Nephron progenitor cell (in vitro differentiated cells): ENCODE results near the gene MICA.

Experiments used
- DNase-seq: peaks from one replicate; pipeline ENCODE4 v3.0.0; 2021
- H3K27ac Mint-ChIP-seq: 2 replicates; pipeline ENCODE4 v1.8.0; 2021; ENCODE audit warnings: mild to moderate bottlenecking, moderate library complexity, mixed read lengths
- H3K27me3 Mint-ChIP-seq: 2 replicates; pipeline ENCODE4 v1.8.0; 2021; ENCODE audit warnings: mild to moderate bottlenecking, low read depth, mixed read lengths; ENCODE audit not compliant: poor library complexity
- H3K36me3 Mint-ChIP-seq: 2 replicates; pipeline ENCODE4 v1.8.0; 2021; ENCODE audit warnings: low read depth, mixed read lengths
- H3K4me1 Mint-ChIP-seq: 2 replicates; pipeline ENCODE4 v1.8.0; 2021; ENCODE audit warnings: mixed read lengths
- H3K4me3 Mint-ChIP-seq: 2 replicates; pipeline ENCODE4 v1.8.0; 2021; ENCODE audit warnings: mild to moderate bottlenecking, moderate library complexity, mixed read lengths
- H3K9me3 Mint-ChIP-seq: 2 replicates; pipeline ENCODE4 v1.8.0; 2021; ENCODE audit warnings: mild to moderate bottlenecking, moderate library complexity, mixed read lengths
- TF ChIP-seq, protein P1 (sequence below): fragments of 200-600 bp; sonication (generic); IDR thresholded peaks from 2 replicates; pipeline ENCODE4 v1.5.0; 2021; ENCODE audit warnings: antibody characterized with exemption

MICA gene

DNA sequence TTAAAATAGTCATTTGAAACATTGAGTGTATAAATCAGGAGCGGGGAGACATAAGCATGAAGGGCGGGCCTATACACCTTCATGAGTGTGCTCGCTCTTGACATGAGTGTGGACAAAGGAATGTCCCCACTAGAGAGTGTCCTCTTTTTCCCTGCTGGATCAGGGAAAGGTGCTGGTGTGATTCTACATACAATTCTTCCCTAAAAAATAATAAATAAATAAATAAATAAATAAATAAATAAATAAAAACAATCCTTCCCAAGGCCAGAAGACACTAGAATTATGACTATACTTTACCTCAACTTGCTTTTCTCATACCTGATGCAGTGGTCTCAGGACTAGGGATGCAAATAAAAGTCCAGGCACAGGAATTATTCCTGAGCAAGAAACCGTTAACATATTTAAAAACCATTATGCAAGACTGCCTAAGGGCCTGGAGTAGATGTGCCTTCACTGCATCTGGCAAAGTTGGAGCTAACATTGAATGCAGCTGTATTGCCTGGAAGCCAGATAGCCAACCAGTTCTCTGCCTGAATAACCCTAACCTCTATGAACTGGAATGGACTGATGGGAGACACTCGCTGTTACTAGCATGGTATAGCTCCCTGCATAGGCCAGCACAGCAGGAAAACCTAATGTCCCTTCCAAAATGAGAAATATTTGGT, 57.1 kb downstream of the MICA start:
- H3K9me3 Mint-ChIP-seq = peaks cover 3% of the 10 kb centered on the region
- DNase-seq = no peak
- TF ChIP-seq, protein P1, sequence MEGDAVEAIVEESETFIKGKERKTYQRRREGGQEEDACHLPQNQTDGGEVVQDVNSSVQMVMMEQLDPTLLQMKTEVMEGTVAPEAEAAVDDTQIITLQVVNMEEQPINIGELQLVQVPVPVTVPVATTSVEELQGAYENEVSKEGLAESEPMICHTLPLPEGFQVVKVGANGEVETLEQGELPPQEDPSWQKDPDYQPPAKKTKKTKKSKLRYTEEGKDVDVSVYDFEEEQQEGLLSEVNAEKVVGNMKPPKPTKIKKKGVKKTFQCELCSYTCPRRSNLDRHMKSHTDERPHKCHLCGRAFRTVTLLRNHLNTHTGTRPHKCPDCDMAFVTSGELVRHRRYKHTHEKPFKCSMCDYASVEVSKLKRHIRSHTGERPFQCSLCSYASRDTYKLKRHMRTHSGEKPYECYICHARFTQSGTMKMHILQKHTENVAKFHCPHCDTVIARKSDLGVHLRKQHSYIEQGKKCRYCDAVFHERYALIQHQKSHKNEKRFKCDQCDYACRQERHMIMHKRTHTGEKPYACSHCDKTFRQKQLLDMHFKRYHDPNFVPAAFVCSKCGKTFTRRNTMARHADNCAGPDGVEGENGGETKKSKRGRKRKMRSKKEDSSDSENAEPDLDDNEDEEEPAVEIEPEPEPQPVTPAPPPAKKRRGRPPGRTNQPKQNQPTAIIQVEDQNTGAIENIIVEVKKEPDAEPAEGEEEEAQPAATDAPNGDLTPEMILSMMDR = no peak
- no peaks in the 10 kb centered on the region for H3K36me3 Mint-ChIP-seq
- no peak overlapping the region for H3K4me3 Mint-ChIP-seq
- peaks cover 14% of the 10 kb centered on the region for H3K4me1 Mint-ChIP-seq
- no peak overlapping the region for H3K27ac Mint-ChIP-seq
- peaks cover 58% of the 10 kb centered on the region for H3K27me3 Mint-ChIP-seq

DNA sequence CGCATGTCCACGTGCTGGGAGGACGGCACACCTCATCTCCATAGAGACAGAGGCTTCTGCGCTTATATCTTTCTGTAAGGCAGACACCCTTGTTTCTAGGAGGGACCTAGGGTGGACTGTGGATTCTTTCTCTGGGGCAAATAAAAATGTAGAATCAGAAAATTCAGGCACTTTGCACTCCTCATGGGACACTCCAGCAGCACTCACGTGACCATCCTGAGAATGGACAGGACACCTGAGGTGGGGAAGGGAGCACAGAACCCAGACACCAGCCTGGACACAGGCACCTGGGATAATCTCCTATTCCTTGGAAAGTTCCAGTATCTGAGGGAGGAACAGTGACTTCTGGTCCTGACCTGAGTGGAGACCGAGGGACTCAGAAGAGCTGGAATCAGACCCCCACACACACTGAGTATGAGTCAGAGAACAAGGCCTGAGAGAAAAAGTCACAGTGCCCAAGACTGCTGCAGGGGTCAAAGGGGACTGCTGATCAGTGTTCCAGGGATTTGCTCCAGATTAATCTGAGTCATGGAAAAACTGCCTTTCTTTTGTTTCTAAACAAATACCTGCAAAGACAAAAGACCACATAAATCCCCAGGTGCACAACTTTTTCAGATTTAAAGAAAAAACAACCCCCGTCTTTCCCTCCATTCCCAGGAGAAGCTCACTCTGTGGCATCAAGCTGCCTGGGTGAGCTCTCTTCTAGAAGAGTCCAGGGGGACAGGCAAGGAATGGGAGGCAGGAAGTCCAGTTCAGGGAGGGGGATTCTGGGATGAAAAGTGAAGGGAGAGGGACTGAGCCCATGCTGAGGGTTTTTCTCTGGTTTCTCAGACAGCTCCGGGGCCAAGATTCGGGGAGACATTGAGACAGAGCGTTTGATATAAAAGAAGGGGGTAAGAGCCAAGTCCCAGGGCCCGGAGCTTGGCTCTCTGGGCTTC, 58.9 kb downstream of the MICA start:
- no peak for DNase-seq
- Mint-ChIP-seq H3K4me3 (peak overlapping the region; percentile 78), H3K27ac (no peak overlapping the region), H3K9me3 (no peaks in the 10 kb centered on the region), H3K36me3 (no peaks in the 10 kb centered on the region), H3K27me3 (peaks cover 72% of the 10 kb centered on the region), H3K4me1 (peaks cover 20% of the 10 kb centered on the region)
- TF ChIP-seq, protein P1 = no peak

DNA sequence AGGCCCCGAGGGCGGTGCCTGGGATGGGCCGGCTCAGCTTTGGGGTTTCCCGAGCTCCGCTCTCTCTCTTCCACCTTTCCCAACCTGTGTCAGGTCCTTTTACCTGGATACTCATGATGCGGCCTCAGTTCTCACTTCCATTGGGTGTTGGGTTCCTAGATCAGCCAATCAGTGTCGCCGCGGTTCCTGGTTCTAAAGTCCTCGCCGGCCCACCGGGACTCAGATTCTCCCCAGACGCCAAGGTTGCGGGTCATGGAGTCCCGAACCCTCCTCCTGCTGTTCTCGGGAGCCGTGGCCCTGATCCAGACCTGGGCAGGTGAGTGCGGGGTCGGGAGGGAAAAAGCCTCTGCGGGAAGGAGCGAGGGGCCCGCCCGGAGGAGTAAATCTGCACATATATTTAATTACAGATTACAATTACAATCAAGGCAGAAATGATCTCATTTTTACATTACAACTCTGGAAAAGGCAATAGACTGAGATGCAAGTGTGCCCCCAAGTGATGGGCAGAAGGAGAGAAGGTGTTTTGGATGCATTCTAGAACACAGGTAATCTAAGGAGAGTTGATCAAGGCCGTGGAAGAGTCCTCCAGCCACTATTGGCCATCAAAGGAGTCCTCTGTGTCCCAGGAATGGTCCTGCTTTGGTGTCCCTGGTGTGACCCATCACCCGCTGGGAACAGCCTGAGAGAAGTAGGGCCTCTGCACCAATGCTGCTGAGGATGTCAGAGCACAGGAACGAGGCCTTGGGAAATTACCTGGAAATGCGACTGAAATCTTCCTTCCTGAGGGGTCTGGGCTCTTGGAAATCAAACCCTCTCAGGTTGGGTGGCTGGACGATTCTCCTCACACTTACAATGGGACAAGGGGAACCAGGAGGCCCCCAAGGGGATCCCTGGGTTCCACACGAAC, 59.8 kb downstream of the MICA start:
- H3K36me3 Mint-ChIP-seq = no peaks in the 10 kb centered on the region
- H3K9me3 Mint-ChIP-seq = no peaks in the 10 kb centered on the region
- peak overlapping the region; percentile 78 for H3K4me3 Mint-ChIP-seq
- H3K4me1 Mint-ChIP-seq = peaks cover 27% of the 10 kb centered on the region
- H3K27ac Mint-ChIP-seq = no peak overlapping the region
- TF ChIP-seq, protein P1 = no peak
- peak; percentile 83 for DNase-seq
- peaks cover 71% of the 10 kb centered on the region for H3K27me3 Mint-ChIP-seq

DNA sequence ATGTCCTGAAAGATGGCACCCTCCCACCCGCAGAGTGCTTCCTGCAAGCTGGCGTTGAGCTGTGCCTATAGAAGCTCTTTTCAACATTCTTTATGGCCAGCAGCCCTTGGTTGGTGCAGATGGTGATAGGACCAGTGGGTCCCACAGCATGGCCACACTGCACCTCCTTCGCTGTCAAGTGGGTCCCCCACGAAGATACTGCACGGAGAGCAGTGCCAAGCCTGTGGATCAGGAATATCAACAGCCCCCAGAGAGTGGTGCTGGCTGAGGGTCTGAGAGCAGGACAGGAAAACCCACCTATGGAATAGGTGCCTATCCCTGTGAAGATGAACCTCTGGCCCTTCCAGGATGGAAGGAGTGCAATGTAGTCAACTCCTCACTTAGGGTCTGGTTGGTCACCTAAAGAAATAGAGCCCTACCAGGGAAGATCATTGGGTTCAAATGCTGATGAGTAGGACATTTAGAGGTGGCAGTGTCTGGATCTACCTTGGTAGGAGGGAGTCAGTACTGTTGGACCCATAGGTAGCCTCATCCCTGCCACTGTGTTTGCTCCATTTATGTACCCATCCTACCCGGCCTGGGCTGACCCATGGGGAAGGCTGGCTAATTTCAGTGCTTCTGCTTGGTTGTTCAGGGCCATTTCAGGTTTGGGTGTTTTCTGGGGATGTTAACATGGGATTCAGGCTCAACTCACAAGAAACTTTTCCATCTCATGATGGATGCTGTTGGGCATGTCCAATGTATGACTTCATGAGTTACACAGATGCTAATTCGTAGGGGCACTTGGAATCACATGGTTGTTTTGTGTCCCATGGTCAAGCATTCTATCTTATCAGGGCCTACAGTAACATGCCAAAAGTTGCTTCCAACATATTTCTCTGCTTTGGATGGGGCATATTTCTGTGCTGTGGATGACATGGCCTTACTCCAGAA, 61.1 kb downstream of the MICA start:
- no peak for DNase-seq
- TF ChIP-seq, protein P1 = no peak
- Mint-ChIP-seq H3K4me3 (peak overlapping the region; percentile 15), H3K9me3 (no peaks in the 10 kb centered on the region), H3K27me3 (peaks cover 65% of the 10 kb centered on the region), H3K4me1 (peaks cover 27% of the 10 kb centered on the region), H3K27ac (no peak overlapping the region), H3K36me3 (no peaks in the 10 kb centered on the region)
